Mucosa of stomach (tissue), 1 donor: Measurements from ENCODE around the gene ALMS1.
A peak's percentile ranks its signal among the peaks of the same experiment; 100 is the strongest.
"Not testable (repeated sequence)": the region's sequence is repeated elsewhere in the genome, so short reads cannot be mapped to it uniquely, and the experiment has no call there.

Experiments
- H3K27me3 ChIP-seq: one replicate; pipeline ENCODE4 v1.7.0; 2013; ENCODE audit warnings: mild to moderate bottlenecking, low read length; ENCODE audit not compliant: control insufficient read depth, insufficient read depth
- H3K36me3 ChIP-seq: one replicate; pipeline ENCODE4 v1.7.0; 2013; ENCODE audit warnings: low read length; ENCODE audit not compliant: control insufficient read depth, insufficient read depth
- H3K4me1 ChIP-seq: one replicate; pipeline ENCODE4 v1.7.0; 2013; ENCODE audit warnings: mild to moderate bottlenecking, low read length; ENCODE audit not compliant: control insufficient read depth, insufficient read depth
- H3K4me3 ChIP-seq: one replicate; pipeline ENCODE4 v1.7.0; 2013; ENCODE audit warnings: low read length
- H3K9ac ChIP-seq: one replicate; pipeline ENCODE4 v1.7.0; 2013; ENCODE audit warnings: mild to moderate bottlenecking, low read length, moderate library complexity
- H3K9me3 ChIP-seq: one replicate; pipeline ENCODE4 v1.7.0; 2013; ENCODE audit warnings: mild to moderate bottlenecking, low read length, moderate library complexity; ENCODE audit not compliant: control insufficient read depth
- donor health status: Pancreatic carcinoma.

The ALMS1 gene

GRCh38 chr2:73385504-73386341 lies at the start of gene ALMS1:
TSS of gene ALMS1 (plus strand) at chr2:73385836. CDS start at chr2:73385869, 33 bp downstream.
- Histone ChIP-seq H3K27me3 (no peaks in the 10 kb centered on the region), H3K9ac (peak within 1 kb of the TSS; percentile 71), H3K4me3 (peak within 1 kb of the TSS; percentile 87), H3K4me1 (no peaks in the 10 kb centered on the region), H3K9me3 (no peaks in the 10 kb centered on the region), H3K36me3 (no peaks in the 10 kb centered on the region)

DNA sequence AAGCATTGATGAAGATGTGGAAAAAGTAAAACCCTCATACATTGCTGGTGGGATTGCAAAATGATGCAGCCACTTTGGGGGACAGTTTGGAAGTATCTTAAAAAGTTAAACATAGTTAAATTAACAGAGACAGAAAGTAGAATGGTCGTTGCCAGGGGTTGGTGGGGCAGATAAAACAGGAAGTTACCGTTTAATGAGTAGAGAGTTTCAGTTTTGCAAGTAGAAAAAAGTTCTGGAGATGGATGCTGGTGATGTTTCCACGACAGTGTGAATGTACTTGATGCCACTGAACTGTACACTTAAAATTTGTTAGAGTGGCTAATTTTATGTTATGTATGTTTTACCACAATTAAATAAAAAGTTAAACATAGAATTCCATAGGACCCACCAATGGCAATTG lies 47.8 kb upstream of the ALMS1 start:
- no peak overlapping the region for H3K9ac ChIP-seq
- no peaks in the 10 kb centered on the region for H3K4me1 ChIP-seq
- no peaks in the 10 kb centered on the region for H3K36me3 ChIP-seq
- H3K4me3 ChIP-seq, result no peak overlapping the region
- H3K9me3 ChIP-seq, result no peaks in the 10 kb centered on the region
- H3K27me3 ChIP-seq, result no peaks in the 10 kb centered on the region

GRCh38 chr2:73339201-73339600 lies 46.4 kb upstream of the ALMS1 start:
- H3K4me1 ChIP-seq, result no peaks in the 10 kb centered on the region
- no peaks in the 10 kb centered on the region for H3K9me3 ChIP-seq
- no peak overlapping the region for H3K4me3 ChIP-seq
- no peaks in the 10 kb centered on the region for H3K27me3 ChIP-seq
- H3K36me3 ChIP-seq, result no peaks in the 10 kb centered on the region
- no peak overlapping the region for H3K9ac ChIP-seq

GRCh38 chr2:73341039-73341438 lies 44.6 kb upstream of the ALMS1 start:
- no peak overlapping the region for H3K9ac ChIP-seq
- no peaks in the 10 kb centered on the region for H3K9me3 ChIP-seq
- no peaks in the 10 kb centered on the region for H3K36me3 ChIP-seq
- no peak overlapping the region for H3K4me3 ChIP-seq
- no peaks in the 10 kb centered on the region for H3K4me1 ChIP-seq
- no peaks in the 10 kb centered on the region for H3K27me3 ChIP-seq

- no peaks in the 10 kb centered on the region for H3K27me3 ChIP-seq
- no peaks in the 10 kb centered on the region for H3K9me3 ChIP-seq
- no peak overlapping the region for H3K9ac ChIP-seq
- no peaks in the 10 kb centered on the region for H3K36me3 ChIP-seq
- H3K4me1 ChIP-seq, result no peaks in the 10 kb centered on the region
- no peak overlapping the region for H3K4me3 ChIP-seq
Observed at GRCh38 chr2:73343992-73344391, 41.6 kb upstream of the ALMS1 start.

- H3K9me3 ChIP-seq, H3K4me1 ChIP-seq, H3K27me3 ChIP-seq, H3K9ac ChIP-seq, H3K4me3 ChIP-seq, H3K36me3 ChIP-seq: not testable (repeated sequence)
Observed at GRCh38 chr2:73344747-73345146, 40.9 kb upstream of the ALMS1 start.

- peaks cover 3% of the 10 kb centered on the region for H3K27me3 ChIP-seq
Observed at GRCh38 chr2:73350035-73350691, 35.5 kb upstream of the ALMS1 start.

GRCh38 chr2:73356097-73356496 lies 29.5 kb upstream of the ALMS1 start:
- H3K9ac ChIP-seq, result no peak overlapping the region
- H3K9me3 ChIP-seq, result no peaks in the 10 kb centered on the region
- no peak overlapping the region for H3K4me3 ChIP-seq
- H3K27me3 ChIP-seq, result peaks cover 3% of the 10 kb centered on the region
- no peaks in the 10 kb centered on the region for H3K4me1 ChIP-seq
- H3K36me3 ChIP-seq, result no peaks in the 10 kb centered on the region

More at GRCh38 chr2:73350035-73350691, 35.5 kb upstream of the ALMS1 start:
- Histone ChIP-seq H3K36me3 (no peaks in the 10 kb centered on the region), H3K4me3 (no peak overlapping the region), H3K9me3 (no peaks in the 10 kb centered on the region), H3K4me1 (no peaks in the 10 kb centered on the region), H3K9ac (no peak overlapping the region)

GRCh38 chr2:73359915-73360697 lies 25.5 kb upstream of the ALMS1 start:
- Histone ChIP-seq H3K27me3 (no peaks in the 10 kb centered on the region), H3K4me1 (no peaks in the 10 kb centered on the region), H3K9ac (no peak overlapping the region), H3K4me3 (no peak overlapping the region), H3K9me3 (no peaks in the 10 kb centered on the region), H3K36me3 (no peaks in the 10 kb centered on the region)

DNA sequence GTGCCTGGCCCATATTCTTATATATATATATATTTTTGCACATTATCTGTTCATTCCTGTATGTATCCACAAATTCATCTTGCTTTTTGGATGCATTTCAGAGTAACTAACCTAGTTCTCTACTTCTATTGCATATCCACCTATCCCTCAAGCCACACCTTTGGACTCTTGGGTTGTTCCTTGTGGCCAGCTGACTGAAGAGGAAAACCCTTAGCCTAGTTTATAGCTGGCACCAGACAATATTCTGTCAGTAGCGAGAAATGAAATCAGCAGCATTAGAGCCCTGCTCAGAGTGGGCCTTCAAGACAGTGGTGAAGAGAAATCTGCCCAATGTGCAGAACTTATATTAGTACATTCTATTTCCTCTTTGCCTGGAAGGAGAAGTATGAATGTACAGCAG lies 19.6 kb upstream of the ALMS1 start:
- no peaks in the 10 kb centered on the region for H3K36me3 ChIP-seq
- no peak overlapping the region for H3K4me3 ChIP-seq
- H3K9ac ChIP-seq, result no peak overlapping the region
- H3K27me3 ChIP-seq, result no peaks in the 10 kb centered on the region
- no peaks in the 10 kb centered on the region for H3K9me3 ChIP-seq
- H3K4me1 ChIP-seq, result no peaks in the 10 kb centered on the region

DNA sequence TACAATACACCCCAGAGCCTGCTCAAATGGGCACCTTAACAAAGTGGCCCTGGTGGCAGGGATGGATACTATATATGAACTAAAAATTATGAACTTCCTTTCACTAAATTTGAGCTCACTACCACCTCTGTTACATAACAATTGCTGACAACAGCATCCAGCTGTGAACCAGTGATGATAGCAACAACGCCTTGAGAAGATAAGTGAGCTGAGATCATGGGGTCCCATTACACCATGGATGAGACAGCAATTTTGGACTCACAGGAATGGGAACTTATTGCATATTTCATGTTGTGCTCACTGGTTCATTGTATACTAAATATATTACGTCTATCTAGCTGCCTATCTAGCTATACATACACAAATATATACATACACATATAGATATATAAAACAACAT lies 16.9 kb upstream of the ALMS1 start:
- Histone ChIP-seq H3K9me3 (no peaks in the 10 kb centered on the region), H3K4me3 (no peak overlapping the region), H3K9ac (no peak overlapping the region)

GRCh38 chr2:73370348-73370747 lies 15.3 kb upstream of the ALMS1 start:
- H3K36me3 ChIP-seq, result no peaks in the 10 kb centered on the region
- no peaks in the 10 kb centered on the region for H3K9me3 ChIP-seq
- no peak overlapping the region for H3K9ac ChIP-seq
- H3K4me1 ChIP-seq, result no peaks in the 10 kb centered on the region
- H3K27me3 ChIP-seq, result no peaks in the 10 kb centered on the region
- H3K4me3 ChIP-seq, result no peak overlapping the region

More for the DNA sequence above, 16.9 kb upstream of the ALMS1 start:
- no peaks in the 10 kb centered on the region for H3K36me3 ChIP-seq
- no peaks in the 10 kb centered on the region for H3K4me1 ChIP-seq
- H3K27me3 ChIP-seq, result no peaks in the 10 kb centered on the region
